Measurements from ENCODE around the gene LTB4R. TPM values are rescaled to one million over a fixed set of nuclear protein-coding genes. Genes with fewer than 3 reads are reported as not detected.

Gene LTB4R
- total RNA-seq, 1 experiment from 2014 or later = 13.4 TPM

DNA sequence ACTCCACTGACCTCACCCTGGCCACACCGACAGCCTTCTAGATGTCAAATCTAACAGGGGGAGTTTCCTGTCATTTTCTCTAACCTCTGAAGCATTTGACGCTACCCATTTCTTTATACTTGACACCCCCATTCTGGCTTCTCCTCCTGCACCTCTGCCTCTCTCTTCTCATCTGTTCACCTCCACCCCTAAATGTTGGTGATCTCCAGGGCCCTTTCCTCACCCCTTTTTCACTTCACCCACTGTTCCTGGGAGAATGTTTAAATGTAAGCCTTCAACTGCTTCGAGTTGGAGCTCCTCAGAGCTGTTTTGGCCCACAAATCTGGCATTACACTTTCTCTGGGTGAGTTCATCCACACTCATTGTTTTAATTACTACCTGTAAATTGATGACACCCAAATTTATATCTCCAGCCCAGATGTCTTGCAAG, 39.5 kb upstream of the LTB4R start:
- H3K4me3 Mint-ChIP-seq (ENCODE audit: low read depth, unreplicated experiment) = peak overlapping the region; percentile 67
- BruUV-seq (replicated peaks) = TSS peak; percentile 58
- CTCF ChIA-PET = interaction anchor here (1.0 to 1.7 kb wide), 6 partner anchors 8 to 56 kb away, joined by 3 to 9 read pairs (median 5); partner anchors contain the start of genes DHRS1, MDP1, NOP9 and TINF2
- peaks cover 32% of the 10 kb centered on the region for H3K4me1 Mint-ChIP-seq (ENCODE audit: low read depth, unreplicated experiment)
- DNase-seq = no peak
- H3K27ac Mint-ChIP-seq (ENCODE audit: unreplicated experiment) = peak overlapping the region; percentile 65
- H3K36me3 Mint-ChIP-seq (ENCODE audit: insufficient read depth, unreplicated experiment) = peaks cover 31% of the 10 kb centered on the region
- intact Hi-C loops (cut with micrococcal nuclease; ENCODE audit: unreplicated experiment) = loop anchor here (2.0 kb wide), 1 partner anchor 29 kb away; the partner anchor contains the start of gene TINF2
- no peaks in the 10 kb centered on the region for H3K9me3 Mint-ChIP-seq (ENCODE audit: low read depth, unreplicated experiment)
- no peaks in the 10 kb centered on the region for H3K27me3 Mint-ChIP-seq (ENCODE audit: unreplicated experiment)
- TF ChIP-seq, protein P1, sequence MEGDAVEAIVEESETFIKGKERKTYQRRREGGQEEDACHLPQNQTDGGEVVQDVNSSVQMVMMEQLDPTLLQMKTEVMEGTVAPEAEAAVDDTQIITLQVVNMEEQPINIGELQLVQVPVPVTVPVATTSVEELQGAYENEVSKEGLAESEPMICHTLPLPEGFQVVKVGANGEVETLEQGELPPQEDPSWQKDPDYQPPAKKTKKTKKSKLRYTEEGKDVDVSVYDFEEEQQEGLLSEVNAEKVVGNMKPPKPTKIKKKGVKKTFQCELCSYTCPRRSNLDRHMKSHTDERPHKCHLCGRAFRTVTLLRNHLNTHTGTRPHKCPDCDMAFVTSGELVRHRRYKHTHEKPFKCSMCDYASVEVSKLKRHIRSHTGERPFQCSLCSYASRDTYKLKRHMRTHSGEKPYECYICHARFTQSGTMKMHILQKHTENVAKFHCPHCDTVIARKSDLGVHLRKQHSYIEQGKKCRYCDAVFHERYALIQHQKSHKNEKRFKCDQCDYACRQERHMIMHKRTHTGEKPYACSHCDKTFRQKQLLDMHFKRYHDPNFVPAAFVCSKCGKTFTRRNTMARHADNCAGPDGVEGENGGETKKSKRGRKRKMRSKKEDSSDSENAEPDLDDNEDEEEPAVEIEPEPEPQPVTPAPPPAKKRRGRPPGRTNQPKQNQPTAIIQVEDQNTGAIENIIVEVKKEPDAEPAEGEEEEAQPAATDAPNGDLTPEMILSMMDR (IDR thresholded peaks at IDR 0.05; ENCODE audit: unreplicated experiment) = no peak

DNA sequence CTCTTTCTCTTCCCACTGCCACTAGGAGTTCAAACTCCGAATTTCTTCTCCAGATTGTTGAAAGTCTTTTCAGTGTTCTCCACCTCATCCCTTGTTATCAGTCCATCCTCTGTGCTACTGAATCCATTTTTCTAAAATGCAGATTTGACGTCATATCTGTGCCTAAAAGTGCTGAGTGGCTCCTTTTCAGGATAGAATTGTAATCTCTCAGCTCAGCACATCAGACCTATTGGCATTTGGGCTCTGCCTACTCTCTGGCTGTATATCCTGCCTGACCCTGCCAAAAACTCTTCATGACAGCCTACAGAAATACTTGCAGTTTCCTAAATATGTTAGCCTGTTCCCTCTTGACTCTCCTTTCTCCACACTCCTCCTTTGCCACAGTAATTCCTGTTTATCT, 38.8 kb upstream of the LTB4R start:
- Mint-ChIP-seq H3K4me3 (ENCODE audit: low read depth, unreplicated experiment) (peak overlapping the region; percentile 67), H3K27me3 (ENCODE audit: unreplicated experiment) (no peaks in the 10 kb centered on the region), H3K27ac (ENCODE audit: unreplicated experiment) (peak overlapping the region; percentile 65), H3K36me3 (ENCODE audit: insufficient read depth, unreplicated experiment) (peaks cover 26% of the 10 kb centered on the region), H3K4me1 (ENCODE audit: low read depth, unreplicated experiment) (peaks cover 32% of the 10 kb centered on the region), H3K9me3 (ENCODE audit: low read depth, unreplicated experiment) (no peaks in the 10 kb centered on the region)
- CTCF ChIA-PET = no interaction called here
- BruUV-seq (replicated peaks) = no TSS peak
- TF ChIP-seq, protein P1 (IDR thresholded peaks at IDR 0.05; ENCODE audit: unreplicated experiment) = no peak
- DNase-seq = no peak
- intact Hi-C loops (cut with micrococcal nuclease; ENCODE audit: unreplicated experiment) = no loop called here

DNA sequence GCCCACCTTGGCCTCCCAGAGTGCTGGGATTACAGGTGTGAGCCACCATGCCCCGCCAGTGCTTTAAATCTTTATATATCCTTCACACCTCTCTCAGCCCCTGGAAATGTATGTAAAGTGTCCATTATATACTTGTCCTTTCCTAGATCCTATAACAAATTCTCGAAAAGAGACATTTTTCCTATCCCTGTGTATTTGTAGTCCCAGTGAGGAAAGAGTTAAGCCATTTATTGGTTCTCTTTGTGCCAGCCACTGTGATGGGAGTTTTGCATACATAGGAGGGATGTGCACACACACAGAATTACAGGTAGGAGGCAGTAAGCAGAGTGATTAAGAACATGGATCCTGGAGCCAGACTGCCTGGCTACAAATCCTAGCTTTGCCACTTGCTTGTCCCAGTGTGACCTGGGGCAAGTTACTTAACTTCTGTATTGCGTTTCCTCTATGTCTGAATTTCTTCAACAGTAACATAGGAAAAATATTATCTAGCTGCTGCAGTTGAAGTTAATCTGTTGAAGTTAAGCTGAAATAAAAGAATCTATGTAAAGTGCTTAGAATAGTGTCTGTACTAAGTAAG, 37.8 kb upstream of the LTB4R start:
- intact Hi-C loops (cut with micrococcal nuclease; ENCODE audit: unreplicated experiment) = no loop called here
- CTCF ChIA-PET = interaction anchor here (1.7 kb wide), 1 partner anchor 24 kb away, joined by 9 read pairs; no protein-coding TSS in a partner anchor
- no peak for DNase-seq
- TF ChIP-seq, protein P1 (IDR thresholded peaks at IDR 0.05; ENCODE audit: unreplicated experiment) = no peak
- Mint-ChIP-seq H3K4me1 (ENCODE audit: low read depth, unreplicated experiment) (peaks cover 38% of the 10 kb centered on the region), H3K36me3 (ENCODE audit: insufficient read depth, unreplicated experiment) (peaks cover 26% of the 10 kb centered on the region), H3K9me3 (ENCODE audit: low read depth, unreplicated experiment) (no peaks in the 10 kb centered on the region), H3K27ac (ENCODE audit: unreplicated experiment) (peak overlapping the region; percentile 56), H3K4me3 (ENCODE audit: low read depth, unreplicated experiment) (no peak overlapping the region), H3K27me3 (ENCODE audit: unreplicated experiment) (no peaks in the 10 kb centered on the region)
- BruUV-seq (replicated peaks) = no TSS peak

DNA sequence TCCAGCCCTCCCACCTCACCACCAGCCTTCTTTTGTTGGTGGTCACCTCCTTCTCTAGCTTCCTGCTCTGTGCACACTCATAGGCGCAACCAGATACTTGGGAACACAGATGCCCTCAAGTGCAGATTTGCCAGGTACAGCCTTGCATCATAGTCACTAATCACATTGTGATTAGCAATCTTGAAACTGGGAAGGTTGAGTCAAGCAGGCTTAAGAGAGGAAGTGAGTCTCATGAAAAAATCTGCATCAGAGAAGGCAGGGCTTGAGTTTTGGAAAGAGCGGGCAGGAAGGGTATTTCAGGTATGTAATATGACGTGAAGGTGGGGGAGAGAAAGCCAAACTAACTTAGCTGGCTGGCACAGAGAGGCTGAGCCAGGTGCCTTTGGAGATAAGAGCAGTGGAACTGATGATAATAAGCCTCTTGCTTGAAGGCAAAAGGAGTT, 37.2 kb upstream of the LTB4R start:
- TF ChIP-seq, protein P1 (IDR thresholded peaks at IDR 0.05; ENCODE audit: unreplicated experiment) = no peak
- peak; percentile 13 for DNase-seq
- intact Hi-C loops (cut with micrococcal nuclease; ENCODE audit: unreplicated experiment) = no loop called here
- Mint-ChIP-seq H3K36me3 (ENCODE audit: insufficient read depth, unreplicated experiment) (peaks cover 26% of the 10 kb centered on the region), H3K4me3 (ENCODE audit: low read depth, unreplicated experiment) (no peak overlapping the region), H3K27ac (ENCODE audit: unreplicated experiment) (peak overlapping the region; percentile 56), H3K4me1 (ENCODE audit: low read depth, unreplicated experiment) (peaks cover 44% of the 10 kb centered on the region), H3K9me3 (ENCODE audit: low read depth, unreplicated experiment) (no peaks in the 10 kb centered on the region), H3K27me3 (ENCODE audit: unreplicated experiment) (no peaks in the 10 kb centered on the region)
- BruUV-seq (replicated peaks) = no TSS peak
- CTCF ChIA-PET = interaction anchor here (1.7 kb wide), 1 partner anchor 23 kb away, joined by 9 read pairs; no protein-coding TSS in a partner anchor

All from Calu3 (cell line).